ENCODE measurements around the gene CREB5. TPM values are rescaled to one million over a fixed set of nuclear protein-coding genes. Genes with fewer than 3 reads are reported as not detected.
"Not testable (repeated sequence)": the region's sequence is repeated elsewhere in the genome, so short reads cannot be mapped to it uniquely, and the experiment has no call there.

Gene CREB5
- polyA plus RNA-seq, 1 donor from 2014 or later = 1.3 TPM

DNA sequence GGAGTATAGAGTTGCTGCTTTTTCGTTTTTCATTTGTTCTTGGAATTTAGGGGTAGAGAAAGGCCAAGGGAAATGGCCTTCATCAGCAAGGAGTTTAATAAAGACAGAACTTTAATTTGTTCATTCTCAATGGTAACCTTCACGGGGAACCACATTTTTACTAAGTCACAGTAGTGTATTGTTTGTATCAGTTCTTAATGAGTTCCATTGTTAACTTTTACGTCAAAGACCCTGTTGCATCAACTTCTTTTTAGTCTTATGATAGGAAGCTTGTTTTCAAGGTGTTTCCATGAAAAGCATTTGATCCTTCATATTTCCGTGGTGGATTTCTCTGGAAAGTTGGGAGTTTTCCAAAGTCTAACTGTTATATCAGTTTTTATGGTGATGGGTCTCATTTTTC, 169.9 kb downstream of the CREB5 start:
- Mint-ChIP-seq H3K4me1 (no peaks in the 10 kb centered on the region), H3K9me3 (no peaks in the 10 kb centered on the region), H3K27ac (no peak overlapping the region), H3K36me3 (no peaks in the 10 kb centered on the region), H3K4me3 (no peak overlapping the region), H3K27me3 (peaks cover 2% of the 10 kb centered on the region)

DNA sequence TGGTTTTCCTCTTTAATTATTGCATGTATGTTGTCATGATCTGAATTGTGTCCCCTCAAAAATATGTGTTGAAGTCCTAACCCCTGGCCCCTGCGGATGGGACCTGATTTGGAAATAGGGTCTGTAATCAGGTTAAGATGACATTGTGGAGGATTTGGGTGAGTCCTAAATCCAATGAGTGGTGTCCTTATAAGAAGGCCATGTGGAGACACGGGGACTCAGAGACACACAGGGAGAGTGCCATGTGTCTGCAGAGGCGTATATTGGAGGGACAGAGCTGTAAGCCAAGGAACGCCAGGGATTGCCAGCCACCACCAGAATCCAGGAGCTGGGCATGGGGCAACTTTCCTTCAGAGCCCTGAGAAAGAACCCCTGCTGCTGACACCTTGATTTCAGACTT, 171.9 kb downstream of the CREB5 start:
- Mint-ChIP-seq H3K9me3 (no peaks in the 10 kb centered on the region), H3K4me1 (no peaks in the 10 kb centered on the region), H3K27me3 (peaks cover 2% of the 10 kb centered on the region), H3K36me3 (no peaks in the 10 kb centered on the region), H3K27ac (no peak overlapping the region), H3K4me3 (no peak overlapping the region)

DNA sequence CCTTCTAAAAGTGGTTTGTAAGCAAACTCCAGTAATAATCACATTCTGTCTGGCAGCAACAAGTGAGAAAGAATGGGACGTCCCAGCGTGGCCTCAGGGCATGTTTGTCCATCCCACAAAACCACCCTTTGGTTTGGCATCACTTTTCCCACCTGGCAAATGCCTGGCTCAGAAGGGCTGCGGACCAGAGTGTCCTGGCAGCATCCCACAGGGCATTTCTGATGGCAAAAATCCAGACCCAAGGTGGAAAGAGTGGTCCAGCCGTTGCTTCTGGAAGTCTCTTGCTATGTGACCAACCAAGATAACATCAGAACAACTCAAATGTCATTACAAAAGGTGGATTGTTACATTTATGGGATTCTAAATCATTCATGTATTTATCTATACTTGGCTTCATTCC, 174.4 kb downstream of the CREB5 start:
- no peaks in the 10 kb centered on the region for H3K36me3 Mint-ChIP-seq
- no peaks in the 10 kb centered on the region for H3K9me3 Mint-ChIP-seq
- H3K27ac Mint-ChIP-seq = no peak overlapping the region
- H3K27me3 Mint-ChIP-seq = peaks cover 2% of the 10 kb centered on the region
- peaks cover 0 to 6% (median 0%) of the 10 kb centered on the region in 3 donors for H3K4me1 Mint-ChIP-seq
- H3K4me3 Mint-ChIP-seq = no peak overlapping the region

DNA sequence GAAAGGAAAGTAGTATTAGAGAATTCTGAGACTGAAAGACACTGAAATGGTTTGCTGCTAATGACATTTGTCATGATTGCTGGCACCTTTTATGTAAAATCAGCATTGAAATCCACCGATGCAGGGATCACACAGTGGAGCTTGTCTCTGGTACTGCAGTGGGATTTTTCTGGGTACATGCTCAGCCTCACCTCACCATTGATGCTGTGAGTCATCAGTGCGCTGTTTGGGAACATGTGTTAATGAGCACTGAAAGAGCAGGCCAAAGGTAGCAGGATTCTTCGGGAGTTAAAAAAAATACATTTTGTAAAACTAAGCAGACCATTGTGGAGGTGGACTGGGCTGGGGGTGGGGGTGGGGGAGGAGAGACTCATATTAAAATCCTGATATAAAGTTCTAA, 174.9 kb downstream of the CREB5 start:
- H3K36me3 Mint-ChIP-seq = no peaks in the 10 kb centered on the region
- no peaks in the 10 kb centered on the region for H3K9me3 Mint-ChIP-seq
- H3K27me3 Mint-ChIP-seq = peaks cover 2% of the 10 kb centered on the region
- no peak overlapping the region for H3K4me3 Mint-ChIP-seq
- no peak overlapping the region for H3K27ac Mint-ChIP-seq
- H3K4me1 Mint-ChIP-seq = peaks cover 0 to 6% (median 0%) of the 10 kb centered on the region in 3 donors

DNA sequence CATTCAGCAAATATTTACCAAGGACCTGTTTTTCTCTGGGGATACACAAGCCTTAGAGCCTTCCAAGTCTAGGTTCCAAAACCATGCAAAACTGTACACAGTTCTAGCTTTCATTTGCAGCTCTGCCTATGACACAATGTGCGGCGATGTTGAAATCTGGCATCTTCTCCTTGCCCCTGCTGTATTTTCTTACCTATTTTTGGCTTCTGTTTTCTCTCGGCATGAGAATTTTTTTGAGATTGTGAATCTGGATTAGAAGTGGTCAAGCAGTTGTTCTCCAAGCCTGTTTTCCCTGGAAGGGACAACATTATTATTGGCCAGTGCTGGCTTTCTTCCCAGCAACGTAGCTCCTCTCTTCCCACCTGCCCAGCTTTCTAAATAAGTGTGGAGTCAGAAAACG, 176.3 kb downstream of the CREB5 start:
- H3K27me3 Mint-ChIP-seq = peaks cover 2% of the 10 kb centered on the region
- no peaks in the 10 kb centered on the region for H3K36me3 Mint-ChIP-seq
- H3K27ac Mint-ChIP-seq = no peak overlapping the region
- H3K4me1 Mint-ChIP-seq = peaks cover 0 to 6% (median 0%) of the 10 kb centered on the region in 3 donors
- H3K4me3 Mint-ChIP-seq = no peak overlapping the region
- no peaks in the 10 kb centered on the region for H3K9me3 Mint-ChIP-seq

DNA sequence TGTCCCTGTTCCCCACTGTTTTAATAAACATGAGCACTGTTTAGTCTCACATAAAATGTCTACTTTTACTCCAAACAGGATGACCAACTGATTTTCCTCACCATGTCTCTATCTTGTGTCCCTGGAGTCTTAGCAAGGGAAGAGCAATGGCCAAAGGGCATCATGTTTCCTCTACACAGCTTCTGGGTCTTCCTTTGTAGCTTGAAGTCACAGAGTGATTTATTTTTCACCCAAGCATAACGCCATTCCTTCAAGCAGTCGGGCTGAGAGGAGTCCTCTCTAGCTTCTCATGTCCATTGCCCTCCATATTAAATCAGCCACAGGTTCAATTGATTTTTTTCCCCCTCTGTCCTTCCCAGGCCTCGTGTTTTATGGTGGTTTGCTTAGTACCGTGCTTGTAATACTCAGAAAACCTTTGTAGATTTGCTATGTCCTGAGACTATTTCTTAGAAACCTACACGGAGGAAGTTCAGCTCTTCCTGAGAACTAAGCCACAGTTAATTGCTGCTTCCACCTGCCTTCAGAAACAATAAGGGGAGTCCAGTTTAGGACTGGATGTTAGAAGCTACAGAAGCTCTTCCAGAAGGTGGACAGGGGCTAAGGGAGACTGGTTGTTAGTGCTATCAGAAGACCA, 178.8 kb downstream of the CREB5 start:
- Mint-ChIP-seq H3K27ac (no peak overlapping the region), H3K4me3 (no peak overlapping the region)

DNA sequence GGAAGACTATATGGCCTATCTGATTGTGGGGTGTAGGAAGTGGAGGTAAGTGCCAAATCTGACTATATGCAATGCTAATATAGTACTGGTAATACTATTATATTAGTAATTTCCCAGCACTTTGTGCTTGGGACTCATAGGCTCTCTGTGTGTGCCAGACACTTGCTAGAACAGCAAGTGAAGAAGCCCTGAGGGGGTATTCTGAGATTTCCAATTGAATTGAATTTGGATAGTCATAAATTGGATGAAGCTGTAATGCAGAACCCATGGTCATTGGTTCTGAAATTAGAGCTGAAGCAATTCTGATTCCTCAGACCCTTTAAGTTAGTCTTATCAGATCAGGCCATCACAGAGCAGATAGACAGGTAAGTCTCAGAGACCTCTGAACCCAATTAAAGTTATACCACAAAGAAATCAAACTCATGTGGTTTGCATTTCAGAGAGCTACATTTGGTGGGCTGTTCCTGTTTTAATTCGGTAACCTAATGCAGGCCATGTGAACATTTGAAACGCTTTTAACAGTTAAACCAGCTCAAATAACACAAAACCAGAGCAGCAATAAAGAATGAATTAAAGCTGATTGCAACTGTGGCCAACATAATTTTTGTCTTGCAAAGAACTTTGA, 179.5 kb downstream of the CREB5 start:
- Mint-ChIP-seq H3K4me3 (no peak overlapping the region), H3K36me3 (no peaks in the 10 kb centered on the region), H3K27me3 (peaks cover 2% of the 10 kb centered on the region), H3K27ac (no peak overlapping the region), H3K4me1 (peaks cover 0 to 6% (median 0%) of the 10 kb centered on the region in 3 donors), H3K9me3 (no peaks in the 10 kb centered on the region)

More for the DNA sequence above, 178.8 kb downstream of the CREB5 start:
- no peaks in the 10 kb centered on the region for H3K36me3 Mint-ChIP-seq
- H3K27me3 Mint-ChIP-seq = peaks cover 2% of the 10 kb centered on the region
- H3K4me1 Mint-ChIP-seq = peaks cover 0 to 6% (median 0%) of the 10 kb centered on the region in 3 donors
- no peaks in the 10 kb centered on the region for H3K9me3 Mint-ChIP-seq

DNA sequence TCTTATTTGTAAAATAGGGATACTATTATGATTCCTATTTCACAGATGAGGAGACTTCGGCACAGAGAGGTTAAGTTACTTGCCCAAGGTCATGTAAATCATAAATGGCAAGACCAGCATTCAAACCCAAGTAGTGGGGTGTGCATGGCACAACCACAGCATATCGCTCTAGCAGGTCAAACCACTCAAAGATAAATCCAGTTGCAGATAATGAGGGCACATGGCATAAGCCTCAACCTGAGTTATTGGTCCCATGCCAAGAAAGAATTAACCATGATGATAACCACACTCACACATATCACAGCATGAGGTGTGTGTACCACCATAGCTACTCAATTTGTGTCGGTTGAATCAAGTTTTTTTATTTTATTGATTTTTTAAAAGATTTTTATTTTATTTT, 180.5 kb downstream of the CREB5 start:
- no peaks in the 10 kb centered on the region for H3K36me3 Mint-ChIP-seq
- H3K27ac Mint-ChIP-seq = no peak overlapping the region
- H3K4me1 Mint-ChIP-seq = peaks cover 0 to 6% (median 0%) of the 10 kb centered on the region in 3 donors
- H3K9me3 Mint-ChIP-seq = no peaks in the 10 kb centered on the region
- no peaks in the 10 kb centered on the region for H3K27me3 Mint-ChIP-seq
- H3K4me3 Mint-ChIP-seq = no peak overlapping the region

DNA sequence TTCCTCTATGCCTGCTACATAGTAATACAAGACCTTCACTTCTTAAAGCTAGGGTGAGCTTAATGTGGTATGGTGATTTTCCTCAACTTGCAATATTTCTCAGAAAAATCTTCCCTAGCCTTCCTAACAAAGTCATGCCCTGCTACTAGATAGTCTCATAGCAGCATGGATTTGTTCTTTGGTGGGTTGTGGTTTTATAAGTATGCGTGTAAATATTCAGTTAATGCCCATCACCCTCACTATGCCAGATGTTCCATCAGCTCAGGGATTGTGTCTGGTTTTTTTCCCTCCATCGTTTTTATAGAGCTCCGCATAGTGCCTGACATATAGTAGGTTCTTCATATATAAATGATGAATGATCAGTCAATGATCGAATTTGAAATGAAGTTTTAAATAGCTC, 182.8 kb downstream of the CREB5 start:
- Mint-ChIP-seq H3K27me3 (peaks cover 2% of the 10 kb centered on the region), H3K36me3 (no peaks in the 10 kb centered on the region), H3K9me3 (no peaks in the 10 kb centered on the region), H3K4me1 (peaks cover 0 to 6% (median 0%) of the 10 kb centered on the region in 3 donors), H3K4me3 (no peak overlapping the region), H3K27ac (no peak overlapping the region)

DNA sequence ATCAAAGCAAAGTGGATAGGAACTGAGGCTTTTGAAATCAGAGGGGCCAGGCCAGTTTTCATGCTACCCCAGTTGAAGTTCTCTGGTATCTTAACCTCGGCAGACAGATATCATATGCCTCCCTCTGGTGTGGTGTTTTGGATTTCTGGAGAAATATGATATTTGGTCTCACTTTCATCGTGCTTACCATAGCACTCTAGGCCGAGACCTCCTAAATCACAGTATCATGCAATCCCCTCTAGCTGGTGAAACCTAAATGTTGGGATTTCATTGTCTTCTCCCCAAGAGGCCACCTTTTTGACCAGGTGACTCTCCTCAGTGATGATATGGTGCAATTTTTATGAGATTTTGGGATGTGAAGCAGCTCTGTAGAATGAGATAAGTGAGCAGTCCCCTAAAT, 183.5 kb downstream of the CREB5 start:
- Mint-ChIP-seq H3K4me3 (no peak overlapping the region), H3K36me3 (no peaks in the 10 kb centered on the region), H3K27ac (no peak overlapping the region), H3K4me1 (peaks cover 0 to 6% (median 0%) of the 10 kb centered on the region in 3 donors), H3K9me3 (no peaks in the 10 kb centered on the region), H3K27me3 (peaks cover 5% of the 10 kb centered on the region)

DNA sequence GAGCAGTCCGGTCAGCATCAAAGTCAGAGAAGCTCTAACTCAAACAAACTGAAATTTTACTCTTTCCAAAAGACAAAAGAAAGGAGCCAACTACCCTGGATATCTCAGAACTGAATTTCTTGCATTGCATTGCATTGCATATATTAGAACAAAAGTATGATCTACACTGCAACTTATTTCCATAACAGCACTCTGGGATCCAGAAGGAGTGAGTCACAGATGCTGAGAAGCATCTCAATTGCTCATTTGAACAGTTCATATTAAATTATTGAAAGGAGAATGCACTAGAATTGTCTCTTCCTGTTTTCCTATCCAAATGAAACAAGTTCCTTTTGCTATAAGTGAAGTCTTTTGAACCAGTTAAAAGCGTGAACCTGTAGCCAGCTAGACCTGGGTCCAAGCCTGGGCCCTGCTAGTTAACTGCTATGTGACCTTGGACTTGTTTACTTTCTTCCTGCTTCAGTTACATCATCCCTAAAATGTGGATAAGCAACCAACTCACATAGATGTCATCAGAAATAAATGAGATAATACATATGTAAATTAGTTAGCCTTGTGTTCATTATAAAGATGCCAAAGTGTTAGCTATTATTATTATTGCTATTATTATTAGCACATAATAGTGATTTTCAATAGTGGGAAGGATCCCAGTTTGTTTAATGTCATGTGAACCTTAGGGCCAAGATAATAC, 184.1 kb downstream of the CREB5 start:
- no peaks in the 10 kb centered on the region for H3K9me3 Mint-ChIP-seq
- H3K4me1 Mint-ChIP-seq = peaks cover 0 to 1% (median 0%) of the 10 kb centered on the region in 3 donors
- H3K4me3 Mint-ChIP-seq = no peak overlapping the region
- H3K27ac Mint-ChIP-seq = no peak overlapping the region
- H3K27me3 Mint-ChIP-seq = peaks cover 6% of the 10 kb centered on the region
- no peaks in the 10 kb centered on the region for H3K36me3 Mint-ChIP-seq

DNA sequence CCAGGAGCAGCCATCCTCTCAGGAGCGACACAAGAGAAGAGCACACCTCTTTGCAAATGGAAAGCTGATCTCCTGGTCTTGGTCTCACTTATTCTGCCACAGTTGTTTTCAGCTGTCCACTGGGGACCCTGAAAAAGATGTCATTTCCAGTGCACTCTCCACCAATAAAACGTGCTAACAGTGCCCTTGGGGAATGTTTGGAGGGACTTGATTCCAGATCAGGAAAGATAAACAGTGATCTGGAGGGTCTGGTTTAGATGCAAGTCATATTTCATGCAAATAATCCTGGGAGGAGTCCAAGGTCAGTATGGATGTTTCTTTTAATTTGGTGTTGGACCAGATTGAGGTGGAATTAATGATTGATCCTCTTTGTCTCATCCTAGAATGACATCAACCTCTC, 185.0 kb downstream of the CREB5 start:
- no peak overlapping the region for H3K4me3 Mint-ChIP-seq

DNA sequence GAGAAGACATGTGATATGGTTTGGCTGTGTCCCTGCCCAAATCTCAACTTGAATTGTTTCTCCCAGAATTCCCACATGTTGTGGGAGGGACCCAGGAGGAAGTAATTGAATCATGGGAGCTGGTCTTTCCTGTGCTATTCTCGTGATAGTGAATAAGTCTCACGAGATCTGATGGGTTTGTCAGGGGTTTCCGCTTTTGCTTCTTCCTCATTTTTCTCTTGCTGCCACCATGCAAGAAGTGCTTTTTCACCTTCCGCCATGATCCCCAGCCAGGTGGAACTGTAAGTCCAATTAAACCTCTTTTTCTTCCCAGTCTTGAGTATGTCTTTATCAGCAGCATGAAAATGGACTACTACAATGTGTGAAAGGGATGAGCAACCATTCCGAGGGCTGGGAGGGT, 185.7 kb downstream of the CREB5 start:
- not testable (repeated sequence) for H3K9me3 Mint-ChIP-seq, H3K36me3 Mint-ChIP-seq, H3K4me1 Mint-ChIP-seq, H3K27me3 Mint-ChIP-seq, H3K27ac Mint-ChIP-seq, H3K4me3 Mint-ChIP-seq

More for the DNA sequence above, 185.0 kb downstream of the CREB5 start:
- Mint-ChIP-seq H3K4me1 (no peaks in the 10 kb centered on the region), H3K27ac (no peak overlapping the region), H3K36me3 (no peaks in the 10 kb centered on the region), H3K9me3 (no peaks in the 10 kb centered on the region), H3K27me3 (peaks cover 6% of the 10 kb centered on the region)

DNA sequence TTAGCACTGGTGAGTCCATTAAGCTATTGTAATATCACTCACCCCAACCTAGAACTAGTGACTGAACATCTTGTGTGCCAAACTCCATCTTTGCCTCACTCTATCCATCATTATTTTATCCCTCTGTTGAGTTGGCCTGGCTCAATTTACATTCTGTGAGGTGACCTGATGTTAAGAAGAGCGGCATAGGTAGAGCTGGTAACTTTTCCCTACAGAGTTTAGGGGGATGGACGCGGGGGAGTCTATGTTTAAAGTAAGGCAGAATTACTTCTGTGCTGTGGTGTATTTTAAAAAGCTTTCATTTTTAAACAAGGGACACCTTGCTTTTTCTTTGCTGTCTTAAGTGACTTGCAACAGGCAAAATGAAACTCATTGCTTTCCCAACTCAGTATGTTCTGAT, 186.3 kb downstream of the CREB5 start:
- peaks cover 2% of the 10 kb centered on the region for H3K36me3 Mint-ChIP-seq
- H3K27ac Mint-ChIP-seq = no peak overlapping the region
- H3K4me1 Mint-ChIP-seq = no peaks in the 10 kb centered on the region
- H3K27me3 Mint-ChIP-seq = peaks cover 6% of the 10 kb centered on the region
- no peak overlapping the region for H3K4me3 Mint-ChIP-seq
- H3K9me3 Mint-ChIP-seq = peaks cover 0 to 2% (median 0%) of the 10 kb centered on the region in 3 donors

DNA sequence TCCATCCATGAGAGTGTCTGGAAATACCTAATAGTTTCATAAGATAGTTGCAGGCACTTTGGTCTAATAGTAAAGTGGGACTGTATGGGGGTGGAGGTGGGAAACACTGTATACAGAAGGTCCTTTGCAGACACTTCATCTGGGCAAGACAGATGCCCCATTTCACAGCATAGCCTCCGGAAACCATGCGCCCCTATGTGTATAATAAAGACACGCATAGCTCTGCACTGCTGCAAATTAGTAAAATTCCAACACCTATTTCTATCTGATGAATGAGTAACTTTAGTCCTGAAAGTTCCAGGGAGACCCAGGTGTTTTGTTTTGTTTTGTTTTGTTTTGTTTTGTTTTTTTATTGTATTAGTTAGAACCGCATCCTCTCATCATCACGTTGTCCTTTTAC, 187.1 kb downstream of the CREB5 start:
- H3K36me3 Mint-ChIP-seq = peaks cover 2% of the 10 kb centered on the region
- H3K4me1 Mint-ChIP-seq = no peaks in the 10 kb centered on the region
- no peak overlapping the region for H3K4me3 Mint-ChIP-seq
- H3K27ac Mint-ChIP-seq = no peak overlapping the region
- peaks cover 6% of the 10 kb centered on the region for H3K27me3 Mint-ChIP-seq
- peaks cover 0 to 2% (median 0%) of the 10 kb centered on the region in 3 donors for H3K9me3 Mint-ChIP-seq

DNA sequence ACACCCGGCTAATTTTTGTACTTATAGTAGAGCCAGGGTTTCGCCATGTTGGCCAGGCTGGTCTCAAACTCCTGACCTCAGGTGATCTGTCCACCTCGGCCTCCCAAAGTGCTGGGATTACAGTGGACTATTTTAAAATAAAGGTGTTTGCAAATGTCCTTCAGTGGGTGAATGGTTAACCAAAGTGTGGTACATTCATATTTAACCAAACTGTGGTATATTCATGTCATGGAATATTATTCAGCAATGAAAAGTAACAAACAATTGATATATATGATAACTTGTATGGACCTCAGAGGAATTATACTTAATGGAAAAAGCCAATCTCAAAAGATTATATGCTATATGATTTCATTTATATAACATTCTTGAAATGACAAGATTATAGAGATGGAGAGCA, 190.0 kb downstream of the CREB5 start:
- Mint-ChIP-seq H3K9me3 (peaks cover 0 to 2% (median 0%) of the 10 kb centered on the region in 3 donors), H3K4me1 (peaks cover 0 to 2% (median 0%) of the 10 kb centered on the region in 3 donors), H3K4me3 (no peak overlapping the region), H3K36me3 (peaks cover 2% of the 10 kb centered on the region), H3K27ac (no peak overlapping the region), H3K27me3 (peaks cover 11% of the 10 kb centered on the region)
